HepG2 (cell line): Measurements from ENCODE around the gene CCDC3. TPM values are rescaled to one million over a fixed set of nuclear protein-coding genes. Genes with fewer than 3 reads are reported as not detected.
A peak's percentile ranks its signal among the peaks of the same experiment; 100 is the strongest.

Experiments used
- ATAC-seq: fragments of 200-7000 bp; cut with Tn5 transposase; 3 replicates; pipeline ENCODE4 v1.9.1; 2020; ENCODE audit warnings: mild to moderate bottlenecking, moderate library complexity
- BruUV-seq: library from RNA; stranded (reverse); fragments of 400-500 nt; replicated peaks from 2 replicates; lab custom pipeline; 2021; lab: Mats Ljungman, UMichigan
- CTCF ChIA-PET: fragments of 300-600 bp; formaldehyde crosslinking; extraction: SDS; loops from one replicate; lab custom pipeline; 2021; ENCODE audit warnings: low total read pairs, inconsistent platforms, low intra/inter-chr PET ratio; lab: Yijun Ruan, JAX
- POLR2A ChIA-PET: fragments of 350-600 bp; sonication (Branson Sonifier 250); formaldehyde crosslinking; loops from one replicate; lab custom pipeline; 2020; ENCODE audit warnings: antibody characterized with exemption, inconsistent platforms; lab: Yijun Ruan, JAX
- DNase-seq: peaks from one replicate; pipeline ENCODE4 v3.0.0-alpha.2; 2015; ENCODE audit warnings: low spot score
- FAIRE-seq: peaks from 3 replicates; lab custom pipeline; 2011; peaks lifted over from hg19 to GRCh38; lab: Jason Lieb, UNC
- H2AFZ ChIP-seq: one replicate; pipeline ENCODE4 v1.6.1; 2011; ENCODE audit warnings: low read length, inconsistent platforms
- H3K27ac ChIP-seq: fragments of 300-600 bp; 3 replicates; pipeline ENCODE4 v1.8.0; 2011; ENCODE audit warnings: mixed run types, mild to moderate bottlenecking, mixed read lengths, low read length, inconsistent platforms; ENCODE audit not compliant: insufficient read depth; ENCODE audit errors: extremely low read length
- H3K27me3 ChIP-seq, 2 experiments: fragments of 200-600 bp in 1 of 2; 2 replicates in 1 of 2; 3 replicates in 1 of 2; pipeline versions ENCODE4 v1.6.0 to v1.8.0; 2011; ENCODE audit warnings: low read length in 2 of 2, mild to moderate bottlenecking in 2 of 2, moderate library complexity in 2 of 2, inconsistent platforms in 1 of 2; ENCODE audit not compliant: insufficient read depth in 2 of 2, control insufficient read depth in 1 of 2
- H3K36me3 ChIP-seq, 2 experiments: fragments of 200-600 bp in 1 of 2; replicated peaks in 1 of 2; 2 replicates in 1 of 2; 3 replicates in 1 of 2; pipeline versions ENCODE4 v1.5.1 to v1.8.0; 2011; ENCODE audit warnings: low read length in 2 of 2, inconsistent platforms in 1 of 2; ENCODE audit not compliant: insufficient read depth in 2 of 2, control insufficient read depth in 1 of 2
- H3K4me1 ChIP-seq: 2 replicates; pipeline ENCODE4 v1.5.1; 2012; ENCODE audit warnings: low read length, inconsistent platforms; ENCODE audit not compliant: insufficient read depth
- H3K4me2 ChIP-seq: 2 replicates; pipeline ENCODE4 v1.6.0; 2011; ENCODE audit warnings: low read depth, low read length, inconsistent platforms
- H3K4me3 ChIP-seq, 3 experiments: fragments of 200-600 bp in 1 of 3; sonication (generic), shearing (Covaris generic) in 1 of 3; replicated peaks in 1 of 3; 2 replicates each; pipeline ENCODE4 v1.5.1; 2011 to 2016; ENCODE audit warnings: low read length in 3 of 3, inconsistent platforms in 2 of 3, low read depth in 2 of 3, mild to moderate bottlenecking in 2 of 3, control low read depth in 1 of 3, mixed read lengths in 1 of 3; ENCODE audit not compliant: insufficient read depth in 1 of 3
- H3K79me2 ChIP-seq: one replicate; pipeline ENCODE4 v1.6.1; 2011; ENCODE audit warnings: low read length, inconsistent platforms; ENCODE audit not compliant: insufficient read depth
- H3K9ac ChIP-seq: 2 replicates; pipeline ENCODE4 v1.6.0; 2011; ENCODE audit warnings: mild to moderate bottlenecking, low read depth, low read length, inconsistent platforms; ENCODE audit not compliant: insufficient read depth
- H3K9me3 ChIP-seq: 2 replicates; pipeline ENCODE4 v1.5.1; 2012; ENCODE audit warnings: mild to moderate bottlenecking, low read length
- H4K20me1 ChIP-seq: 2 replicates; pipeline ENCODE4 v1.6.0; 2011; ENCODE audit warnings: inconsistent platforms, mild to moderate bottlenecking, low read length, moderate library complexity; ENCODE audit not compliant: insufficient read depth
- ELK4 ChIP-seq: sonication (generic); formaldehyde crosslinking; IDR thresholded peaks from 2 replicates; pipeline ENCODE4 v1.9.0; 2021; ENCODE audit warnings: missing genetic modification reagents, borderline replicate concordance
- FOSL2 ChIP-seq: sonication (generic); formaldehyde crosslinking; IDR thresholded peaks from 2 replicates; pipeline ENCODE4 v1.4.0; 2020; ENCODE audit warnings: missing genetic modification reagents
- RAD51 ChIP-seq: fragments of 450-650 bp; IDR thresholded peaks from 2 replicates; pipeline ENCODE4 v1.6.1; 2016; ENCODE audit warnings: borderline replicate concordance
- ZNF34 ChIP-seq: sonication (generic); formaldehyde crosslinking; IDR thresholded peaks from 2 replicates; pipeline ENCODE4 v1.4.0; 2020; ENCODE audit warnings: mild to moderate bottlenecking, missing genetic modification reagents, borderline replicate concordance
- ZNF674 ChIP-seq: sonication (generic); formaldehyde crosslinking; IDR thresholded peaks from 2 replicates; pipeline ENCODE4 v1.5.0; 2020; ENCODE audit warnings: low read depth, mild to moderate bottlenecking, missing genetic modification reagents
- WGBS: methylation state at CpG from one replicate; pipeline ENCODE4 v1.1.6; 2017; ENCODE audit warnings: low lambda C conversion rate; 5-methylcytosine and 5-hydroxymethylcytosine counted together
- in situ Hi-C: cut with HindIII; loops from 2 replicates; pipeline ENCODE4 v1.10.0; 2017; ENCODE audit warnings: low pct_unique_long_range_greater_than_20kb; ENCODE audit not compliant: extremely low pct_ligation_motif_present
- intact Hi-C: fragments of 100-400 bp; cut with micrococcal nuclease; formaldehyde crosslinking; loops from one replicate; pipeline ENCODE4 v1.10.0; 2022; ENCODE audit not compliant: unreplicated experiment
- polyA plus RNA-seq, 8 experiments: library from polyadenylated mRNA; depleted of rRNA in 3 of 8; stranded (reverse) in 7 of 8; unstranded in 1 of 8; fragments of >200 nt; fragmentation: Illumina TruSeq in 4 of 8; extraction: Trizol in 4 of 8; gene quantifications; 2 replicates each; pipeline versions ENCODE4 v1.2.1 to v1.2.3, GENCODE V29; 2011 to 2016; ENCODE audit warnings: low read depth in 4 of 8, missing spikeins in 1 of 8, mixed read lengths in 1 of 8; ENCODE audit not compliant: insufficient read depth in 1 of 8
- total RNA-seq, 5 experiments: library from RNA; depleted of rRNA; stranded (reverse); fragments of >200 nt; fragmentation: Illumina TruSeq; extraction: Trizol; gene quantifications; 2 replicates each; pipeline ENCODE4 v1.2.3, GENCODE V29; 2016; ENCODE audit warnings: low read depth in 1 of 5
- TF ChIP-seq, protein P1 (sequence below): sonication (generic); formaldehyde crosslinking; IDR thresholded peaks from 2 replicates; pipeline ENCODE4 v1.4.0; 2020; ENCODE audit warnings: missing genetic modification reagents, borderline replicate concordance

CCDC3 gene
- total and polyA plus RNA-seq, 2 of the 13 experiments (the other 11 are each of a cell fraction or from before 2014, with no cell fraction given), result not detected

- no peaks in the 10 kb centered on the region for H3K4me1 ChIP-seq
- H3K9me3 ChIP-seq, result peaks cover 6% of the 10 kb centered on the region
- no peaks in the 10 kb centered on the region for H3K27me3 ChIP-seq
- no peak for FAIRE-seq
- no peak for TF ChIP-seq ZNF674 (CRISPR knock-in tag)
- TF ChIP-seq, protein P1, sequence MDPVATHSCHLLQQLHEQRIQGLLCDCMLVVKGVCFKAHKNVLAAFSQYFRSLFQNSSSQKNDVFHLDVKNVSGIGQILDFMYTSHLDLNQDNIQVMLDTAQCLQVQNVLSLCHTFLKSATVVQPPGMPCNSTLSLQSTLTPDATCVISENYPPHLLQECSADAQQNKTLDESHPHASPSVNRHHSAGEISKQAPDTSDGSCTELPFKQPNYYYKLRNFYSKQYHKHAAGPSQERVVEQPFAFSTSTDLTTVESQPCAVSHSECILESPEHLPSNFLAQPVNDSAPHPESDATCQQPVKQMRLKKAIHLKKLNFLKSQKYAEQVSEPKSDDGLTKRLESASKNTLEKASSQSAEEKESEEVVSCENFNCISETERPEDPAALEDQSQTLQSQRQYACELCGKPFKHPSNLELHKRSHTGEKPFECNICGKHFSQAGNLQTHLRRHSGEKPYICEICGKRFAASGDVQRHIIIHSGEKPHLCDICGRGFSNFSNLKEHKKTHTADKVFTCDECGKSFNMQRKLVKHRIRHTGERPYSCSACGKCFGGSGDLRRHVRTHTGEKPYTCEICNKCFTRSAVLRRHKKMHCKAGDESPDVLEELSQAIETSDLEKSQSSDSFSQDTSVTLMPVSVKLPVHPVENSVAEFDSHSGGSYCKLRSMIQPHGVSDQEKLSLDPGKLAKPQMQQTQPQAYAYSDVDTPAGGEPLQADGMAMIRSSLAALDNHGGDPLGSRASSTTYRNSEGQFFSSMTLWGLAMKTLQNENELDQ (CRISPR knock-in tag), result no peak
- 8% methylated on average over 3 of the region's 3 CpGs for WGBS
- no peaks in the 10 kb centered on the region for H3K36me3 ChIP-seq
- no peak overlapping the region for H3K27ac ChIP-seq
- H3K4me2 ChIP-seq, result no peak overlapping the region
- POLR2A ChIA-PET, result no interaction called here
- no peaks in the 10 kb centered on the region for H4K20me1 ChIP-seq
- ATAC-seq, result no peak
- no peaks in the 10 kb centered on the region for H3K79me2 ChIP-seq
- H3K4me3 ChIP-seq, result no peak overlapping the region
- CTCF ChIA-PET, result no interaction called here
- no peak overlapping the region for H2AFZ ChIP-seq
- H3K9ac ChIP-seq, result no peak overlapping the region
- in situ Hi-C loops, result no loop called here
- no peak for DNase-seq
- no TSS peak for BruUV-seq
- intact Hi-C loops, result no loop called here
Measured at GRCh38 chr10:12887780-12888179, 113.7 kb downstream of the CCDC3 start.

DNA sequence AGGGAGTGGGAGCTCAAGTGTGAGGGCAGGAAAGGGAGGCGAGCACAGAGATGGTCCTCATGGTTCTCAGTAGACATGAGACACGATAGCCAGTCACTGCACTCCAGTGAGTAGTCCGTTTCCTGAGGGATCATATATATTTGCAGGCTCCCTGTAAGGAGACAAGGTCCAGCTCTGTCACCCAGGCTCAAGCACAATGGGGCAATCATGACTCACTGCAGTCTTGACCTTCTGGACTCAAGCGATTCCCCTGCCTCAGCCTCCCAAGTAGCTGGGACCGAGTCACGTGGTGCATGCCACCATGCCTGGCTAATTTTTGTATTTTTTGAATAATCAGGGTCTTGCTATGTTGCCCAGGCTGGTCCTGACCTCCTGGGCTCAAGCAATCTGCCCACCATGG lies 116.7 kb downstream of the CCDC3 start:
- CTCF ChIA-PET, result no interaction called here
- in situ Hi-C loops, result no loop called here

More for the DNA sequence above, 116.7 kb downstream of the CCDC3 start:
- Histone ChIP-seq H3K9ac (no peak overlapping the region), H3K27ac (no peak overlapping the region), H3K36me3 (no peaks in the 10 kb centered on the region), H4K20me1 (no peaks in the 10 kb centered on the region), H3K4me1 (no peaks in the 10 kb centered on the region), H3K27me3 (no peaks in the 10 kb centered on the region), H3K79me2 (no peaks in the 10 kb centered on the region), H3K4me2 (no peak overlapping the region), H3K4me3 (no peak overlapping the region), H3K9me3 (no peaks in the 10 kb centered on the region), H2AFZ (no peak overlapping the region)
- no peak for FAIRE-seq
- DNase-seq, result no peak
- intact Hi-C loops, result no loop called here
- POLR2A ChIA-PET, result no interaction called here
- 17% methylated on average over 1 of the region's 6 CpGs for WGBS
- no TSS peak for BruUV-seq
- no peak for TF ChIP-seq ELK4
- TF ChIP-seq ZNF34, result no peak
- TF ChIP-seq FOSL2 (CRISPR knock-in tag), result peak; percentile 31; the same call in 1 of the 2 replicates
- peak; percentile 30; the same call in 1 of the 2 replicates for TF ChIP-seq RAD51
- ATAC-seq, result no peak
